ENCODE data around the gene FBXL15.

DNA sequence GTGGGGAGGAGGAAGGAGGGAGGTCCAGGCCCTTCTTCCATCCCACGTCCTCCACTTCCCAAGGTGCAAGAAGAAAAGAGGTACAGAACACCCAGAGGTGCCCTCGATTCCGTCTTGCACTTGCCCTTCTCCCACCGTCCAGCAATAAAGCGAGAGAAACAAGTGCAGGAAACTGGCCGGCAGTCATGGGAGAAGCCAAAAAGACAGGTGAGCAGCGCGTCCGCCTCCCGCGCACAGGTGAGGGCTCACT lies 29.4 kb downstream of the FBXL15 start:
- TF ChIP-seq POLR2AphosphoS5 (IDR thresholded peaks at IDR 0.05; ENCODE audit: low read depth, low read length) (no peak), SIN3A (IDR thresholded peaks at IDR 0.05; ENCODE audit: borderline replicate concordance, insufficient read depth, low read length) (no peak), TAF1 (IDR thresholded peaks at IDR 0.05; ENCODE audit: borderline replicate concordance, insufficient read depth, low read length) (no peak), FOXP2 (optimal IDR thresholded peaks at IDR 0.05; ENCODE audit: borderline replicate concordance, extremely low read depth, extremely low read length, insufficient read depth) (no peak)
- TF ChIP-seq, protein P1, sequence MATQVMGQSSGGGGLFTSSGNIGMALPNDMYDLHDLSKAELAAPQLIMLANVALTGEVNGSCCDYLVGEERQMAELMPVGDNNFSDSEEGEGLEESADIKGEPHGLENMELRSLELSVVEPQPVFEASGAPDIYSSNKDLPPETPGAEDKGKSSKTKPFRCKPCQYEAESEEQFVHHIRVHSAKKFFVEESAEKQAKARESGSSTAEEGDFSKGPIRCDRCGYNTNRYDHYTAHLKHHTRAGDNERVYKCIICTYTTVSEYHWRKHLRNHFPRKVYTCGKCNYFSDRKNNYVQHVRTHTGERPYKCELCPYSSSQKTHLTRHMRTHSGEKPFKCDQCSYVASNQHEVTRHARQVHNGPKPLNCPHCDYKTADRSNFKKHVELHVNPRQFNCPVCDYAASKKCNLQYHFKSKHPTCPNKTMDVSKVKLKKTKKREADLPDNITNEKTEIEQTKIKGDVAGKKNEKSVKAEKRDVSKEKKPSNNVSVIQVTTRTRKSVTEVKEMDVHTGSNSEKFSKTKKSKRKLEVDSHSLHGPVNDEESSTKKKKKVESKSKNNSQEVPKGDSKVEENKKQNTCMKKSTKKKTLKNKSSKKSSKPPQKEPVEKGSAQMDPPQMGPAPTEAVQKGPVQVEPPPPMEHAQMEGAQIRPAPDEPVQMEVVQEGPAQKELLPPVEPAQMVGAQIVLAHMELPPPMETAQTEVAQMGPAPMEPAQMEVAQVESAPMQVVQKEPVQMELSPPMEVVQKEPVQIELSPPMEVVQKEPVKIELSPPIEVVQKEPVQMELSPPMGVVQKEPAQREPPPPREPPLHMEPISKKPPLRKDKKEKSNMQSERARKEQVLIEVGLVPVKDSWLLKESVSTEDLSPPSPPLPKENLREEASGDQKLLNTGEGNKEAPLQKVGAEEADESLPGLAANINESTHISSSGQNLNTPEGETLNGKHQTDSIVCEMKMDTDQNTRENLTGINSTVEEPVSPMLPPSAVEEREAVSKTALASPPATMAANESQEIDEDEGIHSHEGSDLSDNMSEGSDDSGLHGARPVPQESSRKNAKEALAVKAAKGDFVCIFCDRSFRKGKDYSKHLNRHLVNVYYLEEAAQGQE (IDR thresholded peaks at IDR 0.05; ENCODE audit: insufficient read depth in 1 of 2, low read depth in 2 of 2, low read length in 2 of 2): no peak

All from PFSK-1 (cell line).